Measurements from ENCODE around the gene PLEKHF1. TPM values are rescaled to one million over a fixed set of nuclear protein-coding genes. Genes with fewer than 3 reads are reported as not detected.

Gene PLEKHF1
- total RNA-seq, 1 experiment from 2014 or later = 12.9 TPM

Other genes starting within 250 kb of the PLEKHF1 start
- 0.48 and 0.96 TPM in 2 replicates for gene VSTM2B, start 139.5 kb upstream of the PLEKHF1 start, total RNA-seq (2014; rRNA removed; shearing (Covaris generic))
- 63.5 and 69.1 TPM in 2 replicates for gene POP4, start 59.2 kb upstream of the PLEKHF1 start, total RNA-seq (2014; rRNA removed; shearing (Covaris generic))
- gene C19orf12, start 49.8 kb downstream of the PLEKHF1 start, total RNA-seq (2014; rRNA removed; shearing (Covaris generic)) = 24.0 and 24.1 TPM in 2 replicates
- 50.3 and 60.9 TPM in 2 replicates for gene CCNE1, start 146.5 kb downstream of the PLEKHF1 start, total RNA-seq (2014; rRNA removed; shearing (Covaris generic))